Stimulated activated CD8-positive, alpha-beta memory T cell treated with anti-CD3 and anti-CD28 coated beads, Interleukin-4, amount 100 ng/mL, for 48 hours (primary cell): Measurements from ENCODE around the gene AQP3.
A peak's percentile ranks its signal among the peaks of the same experiment; 100 is the strongest.
"Not testable (repeated sequence)": the region's sequence is repeated elsewhere in the genome, so short reads cannot be mapped to it uniquely, and the experiment has no call there.

Experiments
- DNase-seq: peaks from one replicate; pipeline ENCODE4 v3.0.0-alpha.2; 2020

AQP3 gene

GRCh38 chr9:33446946-33447798 lies at the start of gene AQP3:
AQP3 (minus strand) TSS chr9:33447593; CDS start chr9:33447530, 63 bp downstream.
- DNase-seq = peak; percentile 73

GRCh38 chr9:33493819-33494218 lies 46.4 kb upstream of the AQP3 start:
- DNase-seq = not testable (repeated sequence)

GRCh38 chr9:33489066-33489465 lies 41.7 kb upstream of the AQP3 start:
- DNase-seq = no peak

- not testable (repeated sequence) for DNase-seq
Observed at GRCh38 chr9:33485312-33485711, 37.9 kb upstream of the AQP3 start.

- DNase-seq = no peak
Observed at GRCh38 chr9:33480976-33481375, 33.6 kb upstream of the AQP3 start.

GRCh38 chr9:33480106-33480505 lies 32.7 kb upstream of the AQP3 start:
- no peak for DNase-seq

GRCh38 chr9:33476503-33476902 lies 29.1 kb upstream of the AQP3 start:
- DNase-seq = no peak

GRCh38 chr9:33475357-33475756 lies 28.0 kb upstream of the AQP3 start:
- DNase-seq = no peak

- DNase-seq = peak; percentile 98
Observed at GRCh38 chr9:33473643-33474352, 26.4 kb upstream of the AQP3 start, which contains the start of gene NOL6. NOL6 (minus strand) TSS chr9:33473924; CDS start chr9:33473842, 82 bp downstream.

- DNase-seq = no peak
Observed at GRCh38 chr9:33472881-33473615, 25.7 kb upstream of the AQP3 start.

- DNase-seq = no peak
Observed at GRCh38 chr9:33472171-33472880, 24.9 kb upstream of the AQP3 start.

- no peak for DNase-seq
Observed at GRCh38 chr9:33471361-33471760, 24.0 kb upstream of the AQP3 start.

- DNase-seq = no peak
Observed at GRCh38 chr9:33469891-33470290, 22.5 kb upstream of the AQP3 start.

- DNase-seq = no peak
Observed at GRCh38 chr9:33468797-33469621, 21.6 kb upstream of the AQP3 start.

GRCh38 chr9:33468215-33468730 lies 20.9 kb upstream of the AQP3 start:
- DNase-seq = no peak

GRCh38 chr9:33467526-33467925 lies 20.1 kb upstream of the AQP3 start:
- DNase-seq = no peak

GRCh38 chr9:33466565-33467495 lies 19.4 kb upstream of the AQP3 start:
- DNase-seq = peak; percentile 88

GRCh38 chr9:33465596-33466564 lies 18.5 kb upstream of the AQP3 start:
- DNase-seq = no peak

- DNase-seq = no peak
Observed at GRCh38 chr9:33465096-33465495, 17.7 kb upstream of the AQP3 start.
